Liver (tissue), 9 donors: ENCODE data around the gene SPOUT1. TPM values are rescaled to one million over a fixed set of nuclear protein-coding genes. Genes with fewer than 3 reads are reported as not detected.
"Not testable (repeated sequence)": the region's sequence is repeated elsewhere in the genome, so short reads cannot be mapped to it uniquely, and the experiment has no call there.

Experiments
- DNase-seq: peaks from one replicate; pipeline ENCODE4 v3.0.0-alpha.2; 2017; ENCODE audit warnings: low spot score
- H3K27ac ChIP-seq, 2 donors: one replicate each; pipeline ENCODE4 v1.7.0; 2013; ENCODE audit warnings: inconsistent platforms in 2 of 2, low read length in 2 of 2, control low read depth in 1 of 2, low read depth in 1 of 2, mild to moderate bottlenecking in 1 of 2
- H3K27me3 ChIP-seq, 4 donors: one replicate each; pipeline versions ENCODE4 v1.6.1 to v1.7.0; 2013; ENCODE audit warnings: low read length in 3 of 4, inconsistent platforms in 1 of 4, mild to moderate bottlenecking in 1 of 4, moderate library complexity in 1 of 4; ENCODE audit not compliant: control insufficient read depth in 4 of 4, insufficient read depth in 4 of 4
- H3K36me3 ChIP-seq, 4 donors: one replicate each; pipeline versions ENCODE4 v1.6.1 to v1.7.0; 2013; ENCODE audit warnings: low read length in 3 of 4, mild to moderate bottlenecking in 3 of 4, low read depth in 1 of 4, moderate library complexity in 1 of 4; ENCODE audit not compliant: control insufficient read depth in 4 of 4, insufficient read depth in 3 of 4
- H3K4me1 ChIP-seq, 4 donors: one replicate each; pipeline versions ENCODE4 v1.6.1 to v1.7.0; 2013; ENCODE audit warnings: low read length in 3 of 4, mild to moderate bottlenecking in 3 of 4, moderate library complexity in 1 of 4; ENCODE audit not compliant: control insufficient read depth in 4 of 4, insufficient read depth in 4 of 4
- H3K4me3 ChIP-seq, 3 donors: one replicate each; pipeline versions ENCODE4 v1.6.1 to v1.7.0; 2013; ENCODE audit warnings: low read length in 3 of 3, control low read depth in 1 of 3, low read depth in 1 of 3, mild to moderate bottlenecking in 1 of 3
- H3K9ac ChIP-seq, 2 donors: one replicate each; pipeline ENCODE4 v1.7.0; 2013; ENCODE audit warnings: low read length in 2 of 2, mild to moderate bottlenecking in 2 of 2, moderate library complexity in 2 of 2, control low read depth in 1 of 2, low read depth in 1 of 2
- H3K9me3 ChIP-seq, 4 donors: one replicate each; pipeline versions ENCODE4 v1.6.1 to v1.7.0; 2013; ENCODE audit warnings: low read length in 3 of 4; ENCODE audit not compliant: control insufficient read depth in 4 of 4
- EGR1 ChIP-seq, 2 donors: IDR thresholded peaks; 2 replicates each; pipeline ENCODE4 v1.6.1; 2016 to 2018; ENCODE audit warnings: antibody characterized with exemption in 2 of 2, low read depth in 2 of 2
- FOXA1 ChIP-seq: IDR thresholded peaks from 2 replicates; pipeline ENCODE4 v1.6.1; 2016; ENCODE audit warnings: antibody characterized with exemption
- FOXA2 ChIP-seq: IDR thresholded peaks from 2 replicates; pipeline ENCODE4 v1.6.1; 2016; ENCODE audit warnings: antibody characterized with exemption
- GABPA ChIP-seq, 2 donors: IDR thresholded peaks in 1 of 2; conservative IDR thresholded peaks in 1 of 2; 2 replicates each; pipeline ENCODE4 v1.6.1; 2016; ENCODE audit warnings: antibody characterized with exemption in 2 of 2, mild to moderate bottlenecking in 1 of 2, moderate library complexity in 1 of 2
- HNF4A ChIP-seq, 2 donors: conservative IDR thresholded peaks; 2 replicates each; pipeline ENCODE4 v1.6.1; 2016; ENCODE audit warnings: antibody characterized with exemption in 2 of 2, mild to moderate bottlenecking in 2 of 2
- HNF4G ChIP-seq: IDR thresholded peaks from 2 replicates; pipeline ENCODE4 v1.6.1; 2016; ENCODE audit warnings: antibody characterized with exemption
- JUND ChIP-seq, 2 donors: IDR thresholded peaks; 2 replicates each; pipeline ENCODE4 v1.6.1; 2016; ENCODE audit warnings: antibody characterized with exemption in 2 of 2
- NR2F2 ChIP-seq: IDR thresholded peaks from 2 replicates; pipeline ENCODE4 v1.6.1; 2016; ENCODE audit warnings: antibody characterized with exemption
- RAD21 ChIP-seq, 2 donors: IDR thresholded peaks; 2 replicates each; pipeline ENCODE4 v1.6.1; 2016; ENCODE audit warnings: antibody characterized with exemption in 2 of 2, mild to moderate bottlenecking in 2 of 2
- RXRA ChIP-seq, 2 donors: IDR thresholded peaks; 2 replicates each; pipeline ENCODE4 v1.6.1; 2017 to 2018; ENCODE audit warnings: antibody characterized with exemption in 2 of 2, mild to moderate bottlenecking in 1 of 2
- SP1 ChIP-seq: IDR thresholded peaks from 2 replicates; pipeline ENCODE4 v1.6.1; 2018; ENCODE audit warnings: antibody characterized with exemption, mild to moderate bottlenecking
- TAF1 ChIP-seq: conservative IDR thresholded peaks from 2 replicates; pipeline ENCODE4 v1.6.1; 2016; ENCODE audit warnings: antibody characterized with exemption, mild to moderate bottlenecking
- YY1 ChIP-seq: IDR thresholded peaks from 2 replicates; pipeline ENCODE4 v1.6.1; 2016; ENCODE audit warnings: antibody characterized with exemption, mild to moderate bottlenecking
- WGBS: extraction: QIAGEN DNeasy Blood & Tissue Kit; methylation state at CpG from one replicate; pipeline ENCODE4 v1.1.7; 2013; 5-methylcytosine and 5-hydroxymethylcytosine counted together
- polyA plus RNA-seq, 2 donors: library from polyadenylated mRNA; stranded (reverse) in 1 of 2; unstranded in 1 of 2; fragments of 200-250 nt in 1 of 2; fragments of >200 nt in 1 of 2; fragmentation: Nextera tagmentation in 1 of 2; extraction: Ambion mirVana in 1 of 2; gene quantifications; one replicate each; pipeline versions ENCODE4 v1.2.1 to v1.2.3, GENCODE V29; 2013 to 2015
- total RNA-seq, 2 donors: library from RNA; depleted of rRNA; stranded (reverse); fragments of >200 nt; gene quantifications; one replicate each; pipeline ENCODE4 v1.2.3, GENCODE V29; 2014
- TF ChIP-seq, protein P1 (sequence below): IDR thresholded peaks from 2 replicates; pipeline ENCODE4 v1.6.1; 2016; ENCODE audit warnings: antibody characterized with exemption
- TF ChIP-seq, protein P2 (sequence below): fragments of 150-350 bp; IDR thresholded peaks from 2 replicates; pipeline ENCODE4 v1.5.1; 2017; ENCODE audit warnings: improper control_type of control experiment, low read depth, low read length; ENCODE audit not compliant: missing input control
- TF ChIP-seq, protein P3 (sequence below): IDR thresholded peaks from 2 replicates; pipeline ENCODE4 v1.6.1; 2016; ENCODE audit warnings: antibody characterized with exemption
- TF ChIP-seq, protein P4 (sequence below): IDR thresholded peaks from 2 replicates; pipeline ENCODE4 v1.6.1; 2016; ENCODE audit warnings: antibody characterized with exemption
- donor health status: healthy.
- donor health status: healthy.
- donor health status: healthy.
- donor health status: healthy.
- donor health status: healthy.

SPOUT1 gene
- total and polyA plus RNA-seq, 4 donors = 9.0 to 30.1 (median 14.5) TPM

DNA sequence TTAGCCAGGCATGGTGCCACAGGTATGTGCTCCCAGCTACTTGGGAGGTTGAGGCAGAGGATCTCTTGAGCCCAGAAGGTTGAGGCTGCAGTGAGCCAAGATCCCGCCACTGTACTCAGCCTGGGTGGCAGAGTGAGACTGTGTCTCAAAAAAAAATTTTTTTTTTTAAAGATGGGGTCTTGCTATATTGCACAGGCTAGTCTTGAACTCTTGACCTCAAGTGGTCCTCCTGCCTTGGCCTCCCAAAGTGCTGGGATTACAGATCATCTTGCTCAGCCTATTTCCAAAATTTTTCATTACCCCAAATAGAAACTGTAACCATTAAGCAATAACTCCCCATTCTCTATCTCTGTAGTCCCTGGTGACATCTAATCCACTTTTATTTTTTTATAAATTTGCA, 46.9 kb downstream of the SPOUT1 start:
- Histone ChIP-seq H3K27me3 (no peaks in the 10 kb centered on the region), H3K4me1 (peaks cover 0 to 6% (median under 1%) of the 10 kb centered on the region in 4 donors), H3K9ac (no peak overlapping the region), H3K4me3 (no peak overlapping the region), H3K36me3 (no peaks in the 10 kb centered on the region), H3K27ac (no peak overlapping the region), H3K9me3 (peaks cover 0 to 3% (median 0%) of the 10 kb centered on the region in 4 donors)
- 100% methylated on average over 1 of the region's 1 CpG for WGBS
- DNase-seq = no peak
- no peak for TF ChIP-seq SP1
- TF ChIP-seq, protein P1, sequence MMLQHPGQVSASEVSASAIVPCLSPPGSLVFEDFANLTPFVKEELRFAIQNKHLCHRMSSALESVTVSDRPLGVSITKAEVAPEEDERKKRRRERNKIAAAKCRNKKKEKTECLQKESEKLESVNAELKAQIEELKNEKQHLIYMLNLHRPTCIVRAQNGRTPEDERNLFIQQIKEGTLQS = no peak
- TF ChIP-seq, protein P2, sequence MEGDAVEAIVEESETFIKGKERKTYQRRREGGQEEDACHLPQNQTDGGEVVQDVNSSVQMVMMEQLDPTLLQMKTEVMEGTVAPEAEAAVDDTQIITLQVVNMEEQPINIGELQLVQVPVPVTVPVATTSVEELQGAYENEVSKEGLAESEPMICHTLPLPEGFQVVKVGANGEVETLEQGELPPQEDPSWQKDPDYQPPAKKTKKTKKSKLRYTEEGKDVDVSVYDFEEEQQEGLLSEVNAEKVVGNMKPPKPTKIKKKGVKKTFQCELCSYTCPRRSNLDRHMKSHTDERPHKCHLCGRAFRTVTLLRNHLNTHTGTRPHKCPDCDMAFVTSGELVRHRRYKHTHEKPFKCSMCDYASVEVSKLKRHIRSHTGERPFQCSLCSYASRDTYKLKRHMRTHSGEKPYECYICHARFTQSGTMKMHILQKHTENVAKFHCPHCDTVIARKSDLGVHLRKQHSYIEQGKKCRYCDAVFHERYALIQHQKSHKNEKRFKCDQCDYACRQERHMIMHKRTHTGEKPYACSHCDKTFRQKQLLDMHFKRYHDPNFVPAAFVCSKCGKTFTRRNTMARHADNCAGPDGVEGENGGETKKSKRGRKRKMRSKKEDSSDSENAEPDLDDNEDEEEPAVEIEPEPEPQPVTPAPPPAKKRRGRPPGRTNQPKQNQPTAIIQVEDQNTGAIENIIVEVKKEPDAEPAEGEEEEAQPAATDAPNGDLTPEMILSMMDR = no peak
- no peak for TF ChIP-seq HNF4G
- TF ChIP-seq RAD21 (IDR thresholded peaks at IDR 0.05) = no peak
- TF ChIP-seq JUND (IDR thresholded peaks at IDR 0.05) = no peak
- TF ChIP-seq YY1 = no peak
- TF ChIP-seq, protein P3, sequence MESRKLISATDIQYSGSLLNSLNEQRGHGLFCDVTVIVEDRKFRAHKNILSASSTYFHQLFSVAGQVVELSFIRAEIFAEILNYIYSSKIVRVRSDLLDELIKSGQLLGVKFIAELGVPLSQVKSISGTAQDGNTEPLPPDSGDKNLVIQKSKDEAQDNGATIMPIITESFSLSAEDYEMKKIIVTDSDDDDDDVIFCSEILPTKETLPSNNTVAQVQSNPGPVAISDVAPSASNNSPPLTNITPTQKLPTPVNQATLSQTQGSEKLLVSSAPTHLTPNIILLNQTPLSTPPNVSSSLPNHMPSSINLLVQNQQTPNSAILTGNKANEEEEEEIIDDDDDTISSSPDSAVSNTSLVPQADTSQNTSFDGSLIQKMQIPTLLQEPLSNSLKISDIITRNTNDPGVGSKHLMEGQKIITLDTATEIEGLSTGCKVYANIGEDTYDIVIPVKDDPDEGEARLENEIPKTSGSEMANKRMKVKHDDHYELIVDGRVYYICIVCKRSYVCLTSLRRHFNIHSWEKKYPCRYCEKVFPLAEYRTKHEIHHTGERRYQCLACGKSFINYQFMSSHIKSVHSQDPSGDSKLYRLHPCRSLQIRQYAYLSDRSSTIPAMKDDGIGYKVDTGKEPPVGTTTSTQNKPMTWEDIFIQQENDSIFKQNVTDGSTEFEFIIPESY = no peak
- no peak for TF ChIP-seq TAF1
- TF ChIP-seq HNF4A (conservative IDR thresholded peaks at IDR 0.05) = no peak
- TF ChIP-seq GABPA (IDR thresholded peaks at IDR 0.05 in 1 of 2, conservative IDR thresholded peaks at IDR 0.05 in 1 of 2) = no peak
- no peak for TF ChIP-seq EGR1 (IDR thresholded peaks at IDR 0.05; ENCODE audit: low read depth in 2 of 2)
- no peak for TF ChIP-seq NR2F2
- no peak for TF ChIP-seq RXRA (IDR thresholded peaks at IDR 0.05)
- TF ChIP-seq, protein P4, sequence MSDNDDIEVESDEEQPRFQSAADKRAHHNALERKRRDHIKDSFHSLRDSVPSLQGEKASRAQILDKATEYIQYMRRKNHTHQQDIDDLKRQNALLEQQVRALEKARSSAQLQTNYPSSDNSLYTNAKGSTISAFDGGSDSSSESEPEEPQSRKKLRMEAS = no peak
- TF ChIP-seq FOXA2 = no peak
- no peak for TF ChIP-seq FOXA1

DNA sequence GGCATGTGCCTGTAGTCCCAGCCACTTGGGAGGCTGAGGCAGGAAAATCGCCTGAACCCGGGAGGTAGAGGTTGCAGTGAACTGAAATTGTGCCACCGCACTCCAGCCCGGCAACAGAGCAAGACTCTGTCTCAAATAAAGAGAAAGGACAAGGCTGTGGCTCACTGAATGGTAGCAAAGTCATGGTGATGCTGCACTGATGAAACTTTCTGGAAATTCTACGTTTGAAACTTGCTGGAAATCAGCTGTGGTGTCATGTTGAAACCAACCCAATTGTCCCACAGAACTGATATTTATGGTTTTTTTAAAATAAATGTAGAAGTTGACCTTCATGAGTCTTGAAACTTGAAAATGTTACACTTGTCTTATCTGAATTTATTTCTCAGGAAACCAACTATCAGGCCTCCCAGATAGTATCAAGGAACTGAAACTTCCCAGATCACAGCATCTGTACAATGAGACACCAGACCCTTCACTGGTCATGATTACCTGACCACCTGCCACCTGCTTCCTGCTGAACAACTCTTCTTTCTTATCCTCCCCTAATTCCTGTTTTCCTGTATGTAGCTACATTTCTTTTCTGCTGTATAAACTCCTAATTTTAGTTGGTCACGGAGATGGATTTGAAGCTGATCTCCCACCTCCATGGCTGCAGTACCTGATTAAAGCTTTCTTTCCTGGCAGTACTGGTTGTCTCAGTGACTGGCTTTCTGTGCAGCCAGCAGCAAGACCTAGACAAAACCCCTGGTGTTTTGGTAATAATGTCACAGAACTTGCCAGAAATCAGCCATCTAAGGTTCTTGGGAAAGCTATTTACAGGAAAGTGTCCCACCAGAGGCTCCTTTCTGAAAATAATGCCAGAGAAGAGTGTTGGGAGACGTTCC, 48.2 kb downstream of the SPOUT1 start:
- no peaks in the 10 kb centered on the region for H3K27me3 ChIP-seq
- 90% methylated on average over 7 of the region's 7 CpGs for WGBS
- peaks cover 0 to 3% (median 0%) of the 10 kb centered on the region in 4 donors for H3K9me3 ChIP-seq
- no peak overlapping the region for H3K9ac ChIP-seq
- peaks cover 0 to under 1% (median 0%) of the 10 kb centered on the region in 4 donors for H3K4me1 ChIP-seq
- DNase-seq = no peak
- no peak overlapping the region for H3K4me3 ChIP-seq
- H3K36me3 ChIP-seq = no peaks in the 10 kb centered on the region
- no peak overlapping the region for H3K27ac ChIP-seq
- TF ChIP-seq, protein P1 = no peak
- no peak for TF ChIP-seq YY1
- TF ChIP-seq SP1 = no peak
- TF ChIP-seq HNF4G = no peak

DNA sequence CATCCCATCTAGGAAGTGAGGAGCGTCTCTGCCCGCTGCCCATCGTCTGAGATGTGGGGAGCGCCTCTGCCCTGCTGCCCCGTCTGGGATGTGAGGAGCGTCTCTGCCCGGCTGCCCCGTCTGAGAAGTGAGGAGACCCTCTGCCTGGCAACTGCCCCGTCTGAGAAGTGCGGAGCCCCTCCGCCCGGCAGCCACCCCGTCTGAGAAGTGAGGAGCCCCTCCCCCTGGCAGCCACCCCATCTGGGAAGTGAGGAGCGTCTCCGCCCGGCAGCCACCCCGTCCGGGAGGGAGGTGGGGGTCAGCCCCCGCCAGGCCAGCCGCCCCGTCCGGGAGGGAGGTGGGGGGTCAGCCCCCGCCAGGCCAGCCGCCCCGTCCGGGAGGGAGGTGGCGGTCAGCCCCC, 49.5 kb downstream of the SPOUT1 start:
- not testable (repeated sequence) for H3K27ac ChIP-seq, H3K4me3 ChIP-seq, H3K9me3 ChIP-seq, H3K4me1 ChIP-seq, H3K9ac ChIP-seq, H3K36me3 ChIP-seq, H3K27me3 ChIP-seq, DNase-seq
- 96% methylated on average over 25 of the region's 27 CpGs for WGBS
